Measurements from ENCODE around the gene GABRA5. TPM values are rescaled to one million over a fixed set of nuclear protein-coding genes. Genes with fewer than 3 reads are reported as not detected.

Gene GABRA5
- total RNA-seq, 1 experiment from 2014 or later: 4.9 TPM

- peak; percentile 41 for DNase-seq
- Mint-ChIP-seq H3K27ac (no peak overlapping the region), H3K4me3 (no peak overlapping the region), H3K9me3 (no peaks in the 10 kb centered on the region; a peak in 2 of 5 replicates), H3K36me3 (ENCODE audit: insufficient read depth in 1 of 3, low read depth in 3 of 3) (peaks cover 0 to 2% (median 0%) of the 10 kb centered on the region in 3 experiments; a peak in 1 of 7 replicates), H3K27me3 (ENCODE audit: low read depth) (peaks cover 2% of the 10 kb centered on the region), H3K4me1 (peaks cover 0 to 3% of the 10 kb centered on the region in 2 experiments; a peak in 2 of 4 replicates)
- no peak overlapping the region for H2BK15ac ChIP-seq (ENCODE audit: low read depth, low read length)
- no peaks in the 10 kb centered on the region for H3K79me2 ChIP-seq (ENCODE audit: insufficient read depth, low read length)
- H4K20me1 ChIP-seq (ENCODE audit: control insufficient read depth, insufficient read depth, insufficient read length): peaks cover 3% of the 10 kb centered on the region
- TF ChIP-seq, protein P1, sequence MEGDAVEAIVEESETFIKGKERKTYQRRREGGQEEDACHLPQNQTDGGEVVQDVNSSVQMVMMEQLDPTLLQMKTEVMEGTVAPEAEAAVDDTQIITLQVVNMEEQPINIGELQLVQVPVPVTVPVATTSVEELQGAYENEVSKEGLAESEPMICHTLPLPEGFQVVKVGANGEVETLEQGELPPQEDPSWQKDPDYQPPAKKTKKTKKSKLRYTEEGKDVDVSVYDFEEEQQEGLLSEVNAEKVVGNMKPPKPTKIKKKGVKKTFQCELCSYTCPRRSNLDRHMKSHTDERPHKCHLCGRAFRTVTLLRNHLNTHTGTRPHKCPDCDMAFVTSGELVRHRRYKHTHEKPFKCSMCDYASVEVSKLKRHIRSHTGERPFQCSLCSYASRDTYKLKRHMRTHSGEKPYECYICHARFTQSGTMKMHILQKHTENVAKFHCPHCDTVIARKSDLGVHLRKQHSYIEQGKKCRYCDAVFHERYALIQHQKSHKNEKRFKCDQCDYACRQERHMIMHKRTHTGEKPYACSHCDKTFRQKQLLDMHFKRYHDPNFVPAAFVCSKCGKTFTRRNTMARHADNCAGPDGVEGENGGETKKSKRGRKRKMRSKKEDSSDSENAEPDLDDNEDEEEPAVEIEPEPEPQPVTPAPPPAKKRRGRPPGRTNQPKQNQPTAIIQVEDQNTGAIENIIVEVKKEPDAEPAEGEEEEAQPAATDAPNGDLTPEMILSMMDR (conservative IDR thresholded peaks at IDR 0.05): peak; percentile 70
- no peak overlapping the region for H3K23ac ChIP-seq (ENCODE audit: insufficient read length, low read depth, low read length)
- no peak overlapping the region for H3K56ac ChIP-seq (ENCODE audit: insufficient read length, low read depth, low read length)
- H2BK20ac ChIP-seq (ENCODE audit: low read depth, low read length, poor library complexity, severe bottlenecking): no peak overlapping the region
- no peak overlapping the region for H4K5ac ChIP-seq (ENCODE audit: insufficient read length, low read depth, low read length)
- H3K4me1 ChIP-seq (ENCODE audit: insufficient read depth, low read length): no peaks in the 10 kb centered on the region; the same call in 1 of the 2 replicates
- no peak overlapping the region for H3K4ac ChIP-seq (ENCODE audit: low read depth, low read length)
- H2BK12ac ChIP-seq (ENCODE audit: insufficient read length, low read depth, low read length): no peak overlapping the region
- H3K79me1 ChIP-seq (ENCODE audit: insufficient read depth, low read depth, low read length, poor library complexity, severe bottlenecking): no peaks in the 10 kb centered on the region
- H3K4me2 ChIP-seq (ENCODE audit: insufficient read depth, insufficient read length, low read length): no peak overlapping the region
- no peak overlapping the region for H3K27ac ChIP-seq (ENCODE audit: insufficient read length, low read depth, low read length)
- no peak overlapping the region for H2BK5ac ChIP-seq (ENCODE audit: insufficient read length, low read length)
- no peak overlapping the region for H3T11ph ChIP-seq (ENCODE audit: low read length)
- H3K23me2 ChIP-seq (ENCODE audit: insufficient read length, low read depth, low read length, poor library complexity, severe bottlenecking): no peaks in the 10 kb centered on the region
- no peak overlapping the region for H2BK120ac ChIP-seq (ENCODE audit: low read depth, low read length, poor library complexity, severe bottlenecking)
- H4K8ac ChIP-seq (replicated peaks; ENCODE audit: insufficient read length, low read depth, low read length): no peak overlapping the region
- WGBS (ENCODE audit: extremely low coverage, insufficient read length, low lambda C conversion rate): no CpG with 5 or more reads among the region's 8 CpGs
- H3K9me3 ChIP-seq (ENCODE audit: control insufficient read depth, low read depth, low read length): no peaks in the 10 kb centered on the region
- H3K18ac ChIP-seq (ENCODE audit: insufficient read length, low read depth, low read length): no peak overlapping the region
- no peak overlapping the region for H3K14ac ChIP-seq (ENCODE audit: insufficient read depth, low read length)
- no peaks in the 10 kb centered on the region for H3K27me3 ChIP-seq (ENCODE audit: insufficient read depth, low read length)
- no peak overlapping the region for H3K9ac ChIP-seq (ENCODE audit: extremely low read depth, insufficient read length, low read length)
- no peak overlapping the region for H4K91ac ChIP-seq (ENCODE audit: insufficient read length, low read depth, low read length)
- H2AFZ ChIP-seq (ENCODE audit: low read length): no peak overlapping the region
- no peak overlapping the region for H2AK5ac ChIP-seq (ENCODE audit: insufficient read length, low read length)
These were observed 117.0 kb downstream of the GABRA5 start for GRCh38 chr15:26983822-26984221.
